OCI-LY7 (cell line): ENCODE data around the gene GADL1. TPM values are rescaled to one million over a fixed set of nuclear protein-coding genes. Genes with fewer than 3 reads are reported as not detected.

ENCODE experiments used
- BruUV-seq: library from RNA; stranded (reverse); fragments of 400-500 nt; replicated peaks from 2 replicates; lab custom pipeline; 2021; lab: Mats Ljungman, UMichigan
- CTCF ChIA-PET: fragments of 300-600 bp; sonication (Branson Sonifier 250); formaldehyde crosslinking; loops from one replicate; lab custom pipeline; 2022; ENCODE audit warnings: antibody characterized with exemption; ENCODE audit not compliant: unreplicated experiment; lab: Charles Lee
- POLR2A ChIA-PET: fragments of 300-600 bp; sonication (Branson Sonifier 250); formaldehyde crosslinking; loops from one replicate; lab custom pipeline; 2022; ENCODE audit warnings: antibody characterized with exemption; lab: Charles Lee
- DNase-seq: peaks from one replicate; pipeline ENCODE4 v3.0.0-alpha.2; 2015; ENCODE audit warnings: low spot score
- H2AFZ ChIP-seq: fragments of 200-600 bp; sonication (generic), shearing (Covaris generic); 2 replicates; pipeline ENCODE4 v1.6.1; 2014; ENCODE audit warnings: mild to moderate bottlenecking, antibody characterized with exemption, low read length, moderate library complexity
- H3K27ac ChIP-seq: fragments of 200-600 bp; sonication (generic); 2 replicates; pipeline ENCODE4 v1.5.1; 2014; ENCODE audit warnings: mixed run types, low read depth, mild to moderate bottlenecking, moderate library complexity, low read length, inconsistent platforms; ENCODE audit not compliant: poor library complexity, severe bottlenecking
- H3K36me3 ChIP-seq: fragments of 200-600 bp; sonication (generic); 2 replicates; pipeline ENCODE4 v1.6.1; 2014; ENCODE audit warnings: mild to moderate bottlenecking, antibody characterized with exemption, low read length, moderate library complexity, mixed read lengths; ENCODE audit not compliant: insufficient read depth
- H3K4me1 ChIP-seq: fragments of 200-600 bp; sonication (generic); 2 replicates; pipeline ENCODE4 v1.5.1; 2014; ENCODE audit warnings: mild to moderate bottlenecking, low read length; ENCODE audit not compliant: insufficient read depth, poor library complexity, severe bottlenecking
- H3K4me2 ChIP-seq: fragments of 200-600 bp; sonication (generic); 2 replicates; pipeline ENCODE4 v1.6.1; 2014; ENCODE audit warnings: mild to moderate bottlenecking, low read length
- H3K4me3 ChIP-seq: fragments of 200-600 bp; sonication (generic); 2 replicates; pipeline ENCODE4 v1.5.1; 2014; ENCODE audit warnings: mild to moderate bottlenecking, low read depth, low read length; ENCODE audit not compliant: poor library complexity, severe bottlenecking
- H3K79me2 ChIP-seq: fragments of 200-600 bp; sonication (generic); 2 replicates; pipeline ENCODE4 v1.6.1; 2016; ENCODE audit warnings: low read depth, mild to moderate bottlenecking, low read length, moderate library complexity, mixed read lengths; ENCODE audit not compliant: insufficient read depth
- H3K9me2 ChIP-seq: fragments of 200-600 bp; sonication (generic); 2 replicates; pipeline ENCODE4 v1.6.1; 2016; ENCODE audit warnings: mild to moderate bottlenecking, low read length, mixed read lengths; ENCODE audit not compliant: insufficient read depth
- H3K9me3 ChIP-seq: fragments of 200-600 bp; sonication (generic); 2 replicates; pipeline ENCODE4 v1.6.1; 2014; ENCODE audit warnings: mild to moderate bottlenecking, mixed run types, low read length, mixed read lengths
- H4K20me1 ChIP-seq: fragments of 200-600 bp; sonication (generic); 2 replicates; pipeline ENCODE4 v1.6.1; 2014; ENCODE audit warnings: mild to moderate bottlenecking, antibody characterized with exemption, low read length, moderate library complexity, mixed read lengths; ENCODE audit not compliant: insufficient read depth
- CTCF ChIP-seq: fragments of 200-600 bp; sonication (generic); conservative IDR thresholded peaks from 2 replicates; pipeline ENCODE4 v1.5.1; 2014; ENCODE audit warnings: mild to moderate bottlenecking, antibody characterized with exemption, low read length, moderate library complexity, mixed read lengths
- EZH2phosphoT487 ChIP-seq: fragments of 200-600 bp; sonication (generic); IDR thresholded peaks from 2 replicates; pipeline ENCODE4 v1.6.1; 2018; ENCODE audit warnings: low read depth, borderline replicate concordance, mild to moderate bottlenecking, mixed run types, antibody characterized with exemption, low read length, moderate library complexity, mixed read lengths
- intact Hi-C: fragments of 100-400 bp; cut with micrococcal nuclease; formaldehyde crosslinking; loops from one replicate; pipeline ENCODE4 v1.10.0; 2022; ENCODE audit not compliant: unreplicated experiment
- total RNA-seq, 2 experiments: library from RNA; depleted of rRNA in 1 of 2; stranded (reverse); fragments of >200 nt in 1 of 2; shearing (Covaris generic) in 1 of 2; gene quantifications; 2 replicates each; pipeline ENCODE4 v1.2.3, GENCODE V29; 2014 to 2022

The GADL1 gene
- total RNA-seq, 2 experiments from 2014 or later, result not detected

- H3K9me3 ChIP-seq, result no peaks in the 10 kb centered on the region
- BruUV-seq, result no TSS peak
- no peak overlapping the region for H2AFZ ChIP-seq
- no peaks in the 10 kb centered on the region for H3K36me3 ChIP-seq
- no peak overlapping the region for H3K4me2 ChIP-seq
- H3K9me2 ChIP-seq, result no peaks in the 10 kb centered on the region
- no peak for DNase-seq
- CTCF ChIA-PET, result no interaction called here
- H3K4me1 ChIP-seq, result no peaks in the 10 kb centered on the region
- H4K20me1 ChIP-seq, result no peaks in the 10 kb centered on the region
- H3K4me3 ChIP-seq, result no peak overlapping the region
- POLR2A ChIA-PET, result no interaction called here
- intact Hi-C loops, result no loop called here
- H3K79me2 ChIP-seq, result no peaks in the 10 kb centered on the region
- H3K27ac ChIP-seq, result no peak overlapping the region
- TF ChIP-seq EZH2phosphoT487 (no peak), CTCF (no peak)
Observed at GRCh38 chr3:30915782-30916181, 21.3 kb upstream of the GADL1 start.

- Histone ChIP-seq H3K4me1 (no peaks in the 10 kb centered on the region), H4K20me1 (no peaks in the 10 kb centered on the region), H3K9me3 (no peaks in the 10 kb centered on the region), H3K79me2 (no peaks in the 10 kb centered on the region), H3K4me3 (no peak overlapping the region), H3K4me2 (no peak overlapping the region), H3K27ac (no peak overlapping the region), H3K9me2 (no peaks in the 10 kb centered on the region), H3K36me3 (no peaks in the 10 kb centered on the region), H2AFZ (no peak overlapping the region)
- BruUV-seq, result no TSS peak
- DNase-seq, result no peak
- CTCF ChIA-PET, result no interaction called here
- POLR2A ChIA-PET, result no interaction called here
- TF ChIP-seq CTCF, result no peak
- TF ChIP-seq EZH2phosphoT487, result no peak
- intact Hi-C loops, result no loop called here
Observed at GRCh38 chr3:30914696-30915095, 20.2 kb upstream of the GADL1 start.

- no peak for DNase-seq
- no peak overlapping the region for H2AFZ ChIP-seq
- H3K36me3 ChIP-seq, result no peaks in the 10 kb centered on the region
- no TSS peak for BruUV-seq
- no peak overlapping the region for H3K4me2 ChIP-seq
- H3K27ac ChIP-seq, result no peak overlapping the region
- no peaks in the 10 kb centered on the region for H3K9me2 ChIP-seq
- ChIA-PET CTCF (no interaction called here), POLR2A (interaction anchor here (0.7 kb wide), 2 partner anchors 38 to 50 kb away, joined by 3 read pairs; no protein-coding TSS in a partner anchor)
- no peak overlapping the region for H3K4me3 ChIP-seq
- H3K79me2 ChIP-seq, result no peaks in the 10 kb centered on the region
- intact Hi-C loops, result no loop called here
- no peaks in the 10 kb centered on the region for H4K20me1 ChIP-seq
- TF ChIP-seq EZH2phosphoT487 (no peak), CTCF (no peak)
- H3K9me3 ChIP-seq, result no peaks in the 10 kb centered on the region
- no peaks in the 10 kb centered on the region for H3K4me1 ChIP-seq
Observed at GRCh38 chr3:30913176-30913575, 18.7 kb upstream of the GADL1 start.
